Glutamatergic neuron (in vitro differentiated cells): ENCODE results near the gene LHX6. TPM values are rescaled to one million over a fixed set of nuclear protein-coding genes. Genes with fewer than 3 reads are reported as not detected.
A peak's percentile ranks its signal among the peaks of the same experiment; 100 is the strongest.

Experiments used
- DNase-seq: peaks from one replicate; pipeline ENCODE4 v3.0.0; 2022
- H3K27ac Mint-ChIP-seq: one replicate; pipeline ENCODE4 v1.8.0; 2020; ENCODE audit warnings: mild to moderate bottlenecking, mixed read lengths, inconsistent platforms; ENCODE audit not compliant: unreplicated experiment
- H3K27me3 Mint-ChIP-seq: one replicate; pipeline ENCODE4 v1.8.0; 2020; ENCODE audit warnings: mild to moderate bottlenecking, moderate library complexity, mixed read lengths, inconsistent platforms; ENCODE audit not compliant: unreplicated experiment
- H3K36me3 Mint-ChIP-seq: one replicate; pipeline ENCODE4 v1.8.0; 2020; ENCODE audit warnings: mild to moderate bottlenecking, mixed read lengths, inconsistent platforms; ENCODE audit not compliant: unreplicated experiment
- H3K4me1 Mint-ChIP-seq: one replicate; pipeline ENCODE4 v1.8.0; 2020; ENCODE audit warnings: mild to moderate bottlenecking, low read depth, mixed read lengths, inconsistent platforms; ENCODE audit not compliant: unreplicated experiment
- H3K4me3 Mint-ChIP-seq: one replicate; pipeline ENCODE4 v1.8.0; 2020; ENCODE audit warnings: mild to moderate bottlenecking, mixed read lengths, inconsistent platforms; ENCODE audit not compliant: unreplicated experiment
- H3K9me3 Mint-ChIP-seq: one replicate; pipeline ENCODE4 v1.8.0; 2020; ENCODE audit warnings: mild to moderate bottlenecking, moderate library complexity, mixed read lengths, inconsistent platforms; ENCODE audit not compliant: unreplicated experiment
- total RNA-seq: library from RNA; stranded (reverse); fragmentation: NEBNext Ultra II Directional; extraction: Animal tissue kit (Norgen Biotek cat#: 25700); gene quantifications from one replicate; pipeline ENCODE4 v1.2.1, GENCODE V29; 2021; ENCODE audit not compliant: unreplicated experiment
- TF ChIP-seq, protein P1 (sequence below): fragments of 200-600 bp; sonication (generic); IDR thresholded peaks from one replicate; pipeline ENCODE4 v1.5.0; 2021; ENCODE audit not compliant: partially characterized antibody, unreplicated experiment

LHX6 gene
- total RNA-seq, 1 donor from 2014 or later, result 2.8 TPM

DNA sequence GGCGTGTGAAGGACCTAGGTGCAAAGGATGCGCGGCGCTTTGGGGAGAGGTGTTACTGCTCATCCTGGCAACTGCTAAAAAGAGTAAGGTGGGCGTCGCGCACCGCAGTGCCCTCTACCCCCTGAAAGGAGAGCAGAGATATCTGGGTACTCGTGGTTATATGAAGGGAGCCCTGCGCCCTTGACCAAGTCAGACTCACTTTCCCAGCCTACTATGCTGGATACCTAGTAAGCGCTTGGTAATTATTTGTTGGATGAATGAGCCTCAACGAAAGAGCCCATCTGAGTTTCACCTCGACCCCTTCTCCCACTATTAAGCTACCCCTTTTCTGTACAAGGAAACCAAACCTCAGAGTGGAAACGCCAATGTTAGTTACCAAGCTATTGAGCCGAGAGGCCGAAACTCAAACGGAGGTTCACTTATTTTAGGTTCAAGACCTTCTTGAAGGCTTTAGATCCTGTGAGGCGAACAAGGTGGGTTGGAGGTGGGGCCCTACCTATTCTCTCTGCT lies 8.0 kb downstream of the LHX6 start:
- Mint-ChIP-seq H3K36me3 (peaks cover 16% of the 10 kb centered on the region), H3K27me3 (peaks cover 64% of the 10 kb centered on the region), H3K4me1 (peaks cover 21% of the 10 kb centered on the region), H3K27ac (no peak overlapping the region), H3K4me3 (peak overlapping the region; percentile 78), H3K9me3 (peaks cover 18% of the 10 kb centered on the region)
- DNase-seq, result no peak
- TF ChIP-seq, protein P1, sequence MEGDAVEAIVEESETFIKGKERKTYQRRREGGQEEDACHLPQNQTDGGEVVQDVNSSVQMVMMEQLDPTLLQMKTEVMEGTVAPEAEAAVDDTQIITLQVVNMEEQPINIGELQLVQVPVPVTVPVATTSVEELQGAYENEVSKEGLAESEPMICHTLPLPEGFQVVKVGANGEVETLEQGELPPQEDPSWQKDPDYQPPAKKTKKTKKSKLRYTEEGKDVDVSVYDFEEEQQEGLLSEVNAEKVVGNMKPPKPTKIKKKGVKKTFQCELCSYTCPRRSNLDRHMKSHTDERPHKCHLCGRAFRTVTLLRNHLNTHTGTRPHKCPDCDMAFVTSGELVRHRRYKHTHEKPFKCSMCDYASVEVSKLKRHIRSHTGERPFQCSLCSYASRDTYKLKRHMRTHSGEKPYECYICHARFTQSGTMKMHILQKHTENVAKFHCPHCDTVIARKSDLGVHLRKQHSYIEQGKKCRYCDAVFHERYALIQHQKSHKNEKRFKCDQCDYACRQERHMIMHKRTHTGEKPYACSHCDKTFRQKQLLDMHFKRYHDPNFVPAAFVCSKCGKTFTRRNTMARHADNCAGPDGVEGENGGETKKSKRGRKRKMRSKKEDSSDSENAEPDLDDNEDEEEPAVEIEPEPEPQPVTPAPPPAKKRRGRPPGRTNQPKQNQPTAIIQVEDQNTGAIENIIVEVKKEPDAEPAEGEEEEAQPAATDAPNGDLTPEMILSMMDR, result no peak

DNA sequence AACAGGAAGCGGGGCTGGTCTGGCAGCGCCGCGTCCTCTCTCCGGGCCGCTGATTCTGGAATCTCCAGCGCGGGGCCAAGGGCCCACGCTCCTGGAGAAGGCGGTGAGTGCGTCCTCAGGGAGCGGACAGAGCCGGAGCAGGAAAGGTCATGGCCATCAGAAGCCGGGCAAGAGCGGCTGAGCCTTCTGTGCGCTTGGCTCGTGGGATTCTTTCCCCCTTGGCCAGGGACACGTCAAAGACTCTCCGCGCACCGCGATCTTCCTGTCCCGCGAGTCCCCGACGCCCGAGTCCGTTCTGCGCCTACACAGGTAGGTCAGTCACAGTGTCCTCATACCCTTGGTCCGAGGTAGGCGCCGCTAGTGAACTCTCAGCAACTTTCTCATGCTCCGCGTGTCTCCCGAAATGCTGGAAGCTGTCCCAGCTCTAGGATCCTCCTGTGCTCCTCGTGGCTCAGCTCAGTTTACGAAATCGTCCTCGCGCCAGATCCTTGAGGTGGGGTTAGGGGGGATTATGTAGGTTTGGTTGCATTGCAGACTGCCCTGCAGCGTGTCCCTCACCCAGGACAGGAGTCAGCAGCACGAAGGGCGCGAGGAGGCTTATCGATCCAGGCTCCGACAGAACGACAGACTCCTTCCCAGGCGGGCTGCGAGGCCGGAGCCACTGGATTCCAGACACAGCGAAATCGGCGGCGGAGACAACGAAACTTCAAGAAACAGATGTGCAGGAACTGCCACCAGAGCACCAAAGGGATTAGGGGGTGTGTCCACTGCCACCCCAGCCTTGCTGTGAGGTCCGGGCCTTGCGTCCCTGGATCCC lies 8.7 kb downstream of the LHX6 start:
- Mint-ChIP-seq H3K4me1 (peaks cover 21% of the 10 kb centered on the region), H3K36me3 (peaks cover 19% of the 10 kb centered on the region), H3K9me3 (peaks cover 18% of the 10 kb centered on the region), H3K4me3 (peak overlapping the region; percentile 78), H3K27me3 (peaks cover 60% of the 10 kb centered on the region), H3K27ac (no peak overlapping the region)
- peak; percentile 41 for DNase-seq
- TF ChIP-seq, protein P1, result no peak

DNA sequence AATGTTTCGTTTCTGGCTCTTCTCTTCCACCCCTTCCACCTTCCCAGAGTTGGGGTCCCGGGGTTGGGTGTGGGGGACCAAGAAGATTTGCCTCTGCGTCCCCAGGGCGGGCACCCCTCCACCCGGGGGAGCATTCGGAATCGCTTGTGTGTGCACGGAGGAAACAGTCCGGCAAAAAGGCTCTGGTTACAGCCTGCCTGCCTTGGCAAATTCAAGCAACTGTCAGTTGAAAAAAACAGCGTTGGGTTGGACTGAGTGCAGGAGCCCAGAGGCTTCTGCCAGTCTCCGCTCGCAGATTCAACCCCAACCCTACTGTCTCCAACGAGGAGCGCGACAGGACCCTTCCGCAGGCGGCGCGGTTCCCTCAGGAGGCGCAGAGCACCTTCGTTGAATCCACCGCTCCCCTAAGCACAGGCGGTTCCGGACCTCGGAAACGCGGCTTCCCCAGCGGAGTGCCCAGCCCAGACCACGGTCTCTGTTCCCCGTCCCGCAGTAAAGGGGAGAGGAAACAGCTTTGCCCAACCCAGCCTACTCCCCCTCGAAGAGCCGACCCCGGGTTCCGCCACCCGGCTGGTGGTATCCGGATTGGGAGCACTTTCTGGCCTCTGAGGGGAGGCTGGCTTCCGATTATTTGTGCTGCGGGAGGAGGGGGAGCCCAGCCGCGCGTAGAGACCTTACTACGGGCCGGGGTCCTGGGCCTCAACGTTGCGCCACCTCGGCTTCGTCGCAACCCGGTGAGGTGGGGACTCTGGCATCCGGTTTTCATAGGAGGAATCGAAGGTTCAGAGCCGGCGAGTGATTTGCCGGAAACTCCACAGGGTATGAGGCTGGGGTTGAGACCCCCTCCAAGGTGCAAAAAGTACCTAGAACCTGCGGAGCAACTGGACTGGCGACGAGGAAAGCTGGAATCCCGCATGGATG lies 9.6 kb downstream of the LHX6 start:
- Mint-ChIP-seq H3K4me3 (peak overlapping the region; percentile 78), H3K36me3 (peaks cover 11% of the 10 kb centered on the region), H3K9me3 (peaks cover 16% of the 10 kb centered on the region), H3K4me1 (peaks cover 18% of the 10 kb centered on the region), H3K27ac (no peak overlapping the region), H3K27me3 (peaks cover 56% of the 10 kb centered on the region)
- DNase-seq, result no peak
- TF ChIP-seq, protein P1, result no peak

DNA sequence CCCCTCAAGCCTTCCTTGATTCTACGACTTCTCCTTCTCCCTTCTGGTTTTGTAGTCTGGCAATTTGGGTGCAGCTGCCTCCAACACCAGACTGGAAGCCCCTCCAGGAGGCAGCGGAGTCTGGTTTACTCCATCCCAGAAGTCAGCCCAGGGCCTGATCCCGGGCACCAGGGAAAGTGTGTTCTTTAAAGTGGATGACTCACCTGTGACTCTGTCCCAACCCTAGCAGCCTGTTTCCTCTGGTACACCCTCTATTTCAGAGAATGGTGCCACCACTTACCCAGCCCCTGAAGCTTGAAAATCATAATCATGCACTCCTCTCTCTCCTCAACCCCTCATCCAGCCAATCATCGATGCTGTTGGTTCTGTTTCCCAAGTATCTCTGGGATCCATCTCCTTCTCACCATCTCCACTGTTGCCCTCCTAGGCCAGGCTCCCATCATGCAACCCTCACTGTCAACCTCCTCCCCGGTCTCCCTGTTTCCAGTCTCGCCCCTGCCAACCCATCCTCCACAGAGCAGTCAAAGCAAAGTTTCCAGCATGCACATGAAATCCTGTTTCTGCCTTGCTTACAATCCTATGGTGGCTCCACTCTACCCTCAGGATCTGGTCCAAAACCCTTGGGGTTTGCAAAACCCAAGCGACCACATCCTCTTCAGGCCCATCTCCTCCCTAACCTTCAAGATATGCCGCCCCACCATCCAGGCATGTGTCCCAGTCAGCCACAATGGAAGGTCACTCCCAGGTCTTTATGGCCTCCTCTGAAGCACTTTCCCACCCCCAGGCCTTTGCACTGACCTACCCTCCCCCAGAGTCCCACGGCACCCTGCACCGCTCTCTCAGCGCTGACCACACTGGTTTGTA lies 10.5 kb downstream of the LHX6 start:
- Mint-ChIP-seq H3K36me3 (peaks cover 10% of the 10 kb centered on the region), H3K27me3 (peaks cover 52% of the 10 kb centered on the region), H3K27ac (no peak overlapping the region), H3K4me1 (peaks cover 18% of the 10 kb centered on the region), H3K9me3 (peaks cover 16% of the 10 kb centered on the region), H3K4me3 (peak overlapping the region; percentile 78)
- TF ChIP-seq, protein P1, result no peak
- DNase-seq, result no peak
